ENCODE results near the gene UBXN6.

The UBXN6 gene, protein sequence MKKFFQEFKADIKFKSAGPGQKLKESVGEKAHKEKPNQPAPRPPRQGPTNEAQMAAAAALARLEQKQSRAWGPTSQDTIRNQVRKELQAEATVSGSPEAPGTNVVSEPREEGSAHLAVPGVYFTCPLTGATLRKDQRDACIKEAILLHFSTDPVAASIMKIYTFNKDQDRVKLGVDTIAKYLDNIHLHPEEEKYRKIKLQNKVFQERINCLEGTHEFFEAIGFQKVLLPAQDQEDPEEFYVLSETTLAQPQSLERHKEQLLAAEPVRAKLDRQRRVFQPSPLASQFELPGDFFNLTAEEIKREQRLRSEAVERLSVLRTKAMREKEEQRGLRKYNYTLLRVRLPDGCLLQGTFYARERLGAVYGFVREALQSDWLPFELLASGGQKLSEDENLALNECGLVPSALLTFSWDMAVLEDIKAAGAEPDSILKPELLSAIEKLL

GRCh38 chr19:4457654-4458395 lies at the start of gene UBXN6:
UBXN6 (minus strand) TSS chr19:4457794; CDS start chr19:4457697, 97 bp downstream.
- DNase-seq = peak; percentile 98

DNA sequence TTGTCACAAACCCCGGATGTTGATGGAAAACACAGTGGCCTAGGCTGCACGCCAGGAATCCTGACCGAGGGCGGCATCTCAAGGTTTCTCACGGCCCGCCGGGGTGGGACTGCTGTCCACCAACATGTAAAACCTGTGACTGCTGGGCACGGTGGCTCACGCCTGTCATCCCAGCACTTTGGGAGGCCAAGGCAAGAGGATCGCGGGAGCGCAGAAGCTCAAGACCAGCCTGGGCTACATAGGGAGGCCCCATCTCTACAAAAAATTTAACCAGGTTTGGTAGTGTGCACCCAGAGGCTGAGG lies 49.5 kb upstream of the UBXN6 start:
- DNase-seq = no peak

GRCh38 chr19:4506449-4507149 lies 49.0 kb upstream of the UBXN6 start:
- DNase-seq = no peak

DNA sequence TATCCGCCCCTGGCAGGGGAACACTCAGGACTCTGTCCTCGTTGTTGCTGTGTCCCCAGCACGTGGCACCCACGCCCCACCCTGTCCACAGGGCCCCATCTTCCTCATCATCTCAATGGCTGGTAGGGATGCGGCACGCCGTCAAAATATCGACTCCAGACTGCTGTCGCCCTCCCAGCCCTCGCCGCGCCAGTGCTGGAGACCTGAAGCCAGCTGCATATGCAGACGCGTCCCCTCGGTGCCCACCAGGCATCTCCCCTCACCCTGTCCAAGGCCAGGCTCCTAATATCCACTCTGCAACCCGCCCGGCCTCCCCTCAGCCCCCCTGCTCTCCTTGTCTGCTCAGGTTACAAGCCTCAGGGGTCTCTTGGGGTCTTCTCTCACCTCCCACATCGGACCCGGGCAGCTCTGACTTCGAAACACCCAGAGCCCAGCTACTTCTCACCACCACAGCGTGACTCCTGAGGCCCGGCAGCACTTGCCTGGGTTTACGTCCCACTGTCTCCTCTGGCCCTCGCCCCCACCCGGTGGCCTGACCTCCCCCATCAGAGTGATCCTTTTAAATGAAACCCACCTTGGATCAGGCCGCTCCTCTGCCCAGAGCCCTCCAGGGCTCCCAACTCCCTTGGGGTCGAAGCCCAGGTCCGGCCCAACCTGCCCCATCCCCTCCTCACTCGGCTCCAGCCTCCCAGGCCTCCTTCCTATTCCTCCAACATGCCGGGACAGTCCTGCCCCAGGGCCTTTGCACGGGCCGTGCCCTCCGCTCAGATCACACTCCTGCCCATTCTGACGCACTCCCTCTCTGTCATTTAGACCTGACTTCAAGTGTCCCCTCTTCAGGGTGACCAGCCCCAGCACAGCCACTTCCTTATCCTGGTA lies 48.2 kb upstream of the UBXN6 start:
- DNase-seq = no peak

DNA sequence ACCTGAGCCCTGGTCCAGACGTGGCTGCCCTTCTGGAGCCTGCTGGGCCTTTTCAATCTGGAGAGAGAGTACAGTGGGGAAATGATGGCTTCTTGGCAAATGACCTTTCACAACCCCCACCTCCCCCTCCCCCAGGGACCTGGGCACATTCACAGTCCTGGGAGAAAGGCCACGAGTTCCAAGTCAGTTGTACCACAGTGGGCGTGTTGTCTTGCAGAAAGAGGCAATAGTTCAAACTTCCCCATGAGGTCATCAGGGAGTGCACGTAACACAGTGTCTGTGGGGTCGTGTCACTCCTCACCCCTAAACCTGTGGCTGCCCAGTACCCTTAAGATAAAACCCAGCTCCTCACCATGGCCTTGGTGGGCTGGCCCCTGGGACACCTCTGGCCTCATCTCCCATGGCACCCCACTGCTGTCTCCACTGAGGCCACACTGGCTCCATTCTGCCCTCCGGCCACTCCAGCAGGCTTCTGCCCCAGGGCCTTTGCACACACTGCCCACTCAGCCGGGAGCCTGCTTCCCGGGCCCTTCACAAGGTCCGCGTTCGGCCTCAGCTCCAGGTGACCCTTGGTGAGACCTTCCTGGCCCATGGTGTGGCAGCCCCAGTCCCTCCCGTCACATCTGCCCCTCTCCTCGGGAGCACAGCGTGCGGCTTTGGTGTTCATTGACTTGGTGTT lies 47.4 kb upstream of the UBXN6 start:
- DNase-seq = no peak

DNA sequence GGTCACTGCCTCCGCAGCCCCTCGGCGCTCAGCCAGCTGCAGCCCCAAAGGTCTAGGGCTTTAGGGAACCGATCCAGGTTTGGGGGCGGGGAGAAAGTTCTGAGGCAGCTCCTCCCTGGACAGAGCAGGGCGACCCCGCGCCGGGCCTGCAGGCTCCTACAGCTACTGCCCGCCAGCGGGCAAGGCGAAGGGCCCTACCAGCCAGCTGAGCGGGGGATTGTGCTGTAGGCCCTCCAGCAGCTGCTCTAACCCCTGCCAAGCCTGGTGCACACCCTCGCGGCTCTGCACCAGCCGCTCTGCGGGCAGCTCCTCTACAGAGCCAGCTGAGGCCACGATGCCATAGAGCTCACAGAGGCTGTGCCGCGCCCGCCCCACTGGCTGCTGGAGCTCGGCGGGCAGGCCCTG lies 46.7 kb upstream of the UBXN6 start:
- no peak for DNase-seq

- DNase-seq = no peak
Observed at GRCh38 chr19:4503825-4504170, 46.2 kb upstream of the UBXN6 start.

GRCh38 chr19:4503132-4503824 lies 45.7 kb upstream of the UBXN6 start:
- DNase-seq = no peak

DNA sequence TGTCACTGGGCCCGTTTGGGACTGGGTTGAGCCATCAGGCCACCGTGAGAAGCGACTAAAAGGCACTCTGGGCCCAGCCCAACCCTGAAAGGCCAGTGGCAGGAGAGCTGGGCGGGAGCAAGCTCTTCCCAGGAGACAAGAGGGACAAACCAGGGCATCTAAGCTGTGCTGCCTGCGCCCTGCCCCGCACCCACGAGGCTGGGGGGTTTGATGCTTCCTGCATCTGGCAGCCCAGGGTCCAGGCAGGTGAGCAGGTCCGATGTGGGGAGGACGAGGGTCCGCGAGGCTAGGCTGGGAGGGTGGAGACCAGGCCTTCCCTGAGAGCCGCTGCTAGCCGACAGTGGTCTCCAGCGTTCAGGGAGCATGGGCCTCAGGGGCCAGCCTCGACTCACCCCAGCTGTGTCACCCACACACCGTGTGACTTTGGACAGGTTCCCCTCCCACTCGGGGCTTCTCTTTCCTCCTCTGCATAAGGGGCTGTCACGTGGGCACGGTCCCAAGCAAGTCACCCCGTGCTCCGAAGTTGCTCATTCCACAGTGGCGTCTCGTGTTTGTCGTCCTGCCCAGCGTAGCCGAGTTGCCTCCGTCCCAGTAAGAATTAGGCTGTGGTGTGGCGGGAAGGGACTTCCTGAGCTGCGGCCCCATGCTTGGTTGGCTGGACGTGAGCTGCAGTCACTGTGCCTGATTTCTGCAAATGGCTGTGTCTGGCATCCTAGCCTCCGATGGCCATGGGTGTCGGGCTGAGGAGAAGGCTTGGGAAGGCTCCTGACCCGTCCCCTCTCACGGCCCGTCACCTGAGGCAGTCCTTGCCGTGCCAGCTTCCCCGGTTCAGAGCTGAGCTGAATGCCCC lies 44.9 kb upstream of the UBXN6 start:
- DNase-seq = no peak

- DNase-seq = no peak
Observed at GRCh38 chr19:4501691-4502090, 44.1 kb upstream of the UBXN6 start.

DNA sequence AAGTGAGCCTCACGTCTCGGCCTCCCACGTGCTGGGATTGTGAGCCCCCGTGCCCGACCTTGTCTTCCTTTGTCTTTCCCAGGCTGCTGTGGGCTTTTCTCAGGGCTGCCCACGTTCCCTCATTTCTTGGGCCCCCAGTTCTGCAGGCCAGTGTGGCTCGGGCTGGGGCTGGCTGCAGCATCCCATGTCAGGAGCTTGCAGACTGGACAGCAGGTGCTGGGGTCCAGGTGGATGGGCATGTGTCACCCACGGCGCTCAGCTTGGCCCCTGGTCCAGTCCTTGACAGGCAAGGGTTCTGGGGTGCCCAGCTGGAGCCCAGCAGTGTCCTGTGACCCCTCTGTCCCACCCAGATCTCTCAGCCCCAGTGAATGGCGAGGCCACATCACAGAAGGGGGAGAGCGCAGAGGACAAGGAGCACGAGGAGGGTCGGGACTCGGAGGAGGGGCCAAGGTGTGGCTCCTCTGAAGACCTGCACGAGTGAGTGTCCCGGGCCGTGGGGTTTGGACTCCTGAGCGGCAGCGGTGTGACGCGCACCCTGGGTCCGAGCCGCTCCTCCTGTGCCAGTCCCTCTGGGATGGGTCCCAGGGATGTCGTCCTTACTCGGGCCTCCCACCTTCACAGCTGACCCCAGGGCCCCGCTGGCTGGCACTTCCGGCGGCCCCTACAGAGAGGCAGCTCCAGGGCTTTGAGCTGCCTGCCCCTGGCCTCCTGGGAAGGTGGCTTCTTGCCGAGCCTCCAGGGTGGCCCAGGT lies 43.4 kb upstream of the UBXN6 start:
- DNase-seq = no peak

DNA sequence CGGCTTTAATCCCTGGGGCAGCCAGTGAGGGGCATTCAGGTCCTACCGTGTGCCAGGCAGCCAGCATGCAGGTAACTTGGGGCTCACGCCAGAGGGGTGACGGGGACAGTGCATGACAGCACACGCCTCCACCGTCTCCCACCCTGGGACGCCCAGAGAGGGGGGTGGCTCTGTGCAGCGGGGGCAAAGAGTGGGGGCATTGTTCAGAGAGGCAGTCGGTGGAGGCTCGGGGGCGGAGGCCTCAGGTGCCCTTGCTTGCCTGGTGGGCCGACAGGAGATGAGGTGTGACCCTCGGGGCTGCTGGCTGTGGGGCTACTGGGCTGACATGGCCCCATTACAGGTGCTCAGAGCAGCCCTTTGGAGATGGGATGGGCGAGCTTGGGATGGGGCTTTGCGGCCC lies 42.3 kb upstream of the UBXN6 start:
- no peak for DNase-seq

- no peak for DNase-seq
Observed at GRCh38 chr19:4499318-4499717, 41.7 kb upstream of the UBXN6 start.

DNA sequence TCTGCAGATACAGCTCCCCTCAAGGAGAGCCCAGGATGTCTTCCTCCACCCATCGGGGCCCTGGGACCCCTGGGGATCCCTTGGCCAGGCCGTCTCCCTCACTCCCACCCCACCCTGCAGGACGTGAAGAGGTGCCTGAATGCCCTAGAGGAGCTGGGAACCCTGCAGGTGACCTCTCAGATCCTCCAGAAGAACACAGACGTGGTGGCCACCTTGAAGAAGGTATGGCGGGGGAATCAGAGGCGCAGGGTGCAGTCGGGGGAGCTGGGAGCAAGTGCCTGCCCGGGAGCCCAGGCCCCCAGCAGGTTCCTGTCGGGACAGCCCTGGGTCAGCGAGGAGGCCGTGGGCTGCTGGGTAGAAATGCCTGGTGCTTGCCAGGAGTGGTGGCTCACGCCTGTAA lies 41.1 kb upstream of the UBXN6 start:
- DNase-seq = no peak

DNA sequence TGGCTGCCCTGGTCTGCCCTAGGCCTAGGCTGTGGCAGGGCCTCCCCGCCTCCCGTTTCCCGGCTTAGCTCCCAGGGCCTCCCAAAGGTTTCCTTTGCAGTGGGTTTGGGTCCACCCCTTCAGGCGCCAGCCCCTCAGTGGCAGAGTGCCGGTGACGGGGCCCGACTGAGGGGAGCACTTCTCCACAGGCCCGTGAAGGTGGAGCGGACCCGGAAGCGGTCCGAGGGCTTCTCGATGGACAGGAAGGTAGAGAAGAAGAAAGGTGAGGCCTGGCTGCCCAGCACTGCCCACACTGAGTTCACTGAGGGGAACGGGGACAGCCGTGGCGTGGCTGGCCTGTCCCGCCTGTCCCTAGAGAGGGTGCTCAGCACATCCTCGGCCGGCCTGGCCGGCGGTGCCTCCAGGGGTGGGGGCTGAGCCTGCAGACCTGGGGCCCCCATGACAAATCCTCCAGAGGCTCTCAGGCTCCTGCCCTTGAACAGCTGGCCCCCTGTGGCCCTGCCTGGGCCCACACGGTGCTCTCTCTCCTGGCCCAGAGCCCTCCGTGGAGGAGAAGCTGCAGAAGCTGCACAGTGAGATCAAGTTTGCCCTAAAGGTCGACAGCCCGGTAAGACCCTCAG lies 40.3 kb upstream of the UBXN6 start:
- no peak for DNase-seq

DNA sequence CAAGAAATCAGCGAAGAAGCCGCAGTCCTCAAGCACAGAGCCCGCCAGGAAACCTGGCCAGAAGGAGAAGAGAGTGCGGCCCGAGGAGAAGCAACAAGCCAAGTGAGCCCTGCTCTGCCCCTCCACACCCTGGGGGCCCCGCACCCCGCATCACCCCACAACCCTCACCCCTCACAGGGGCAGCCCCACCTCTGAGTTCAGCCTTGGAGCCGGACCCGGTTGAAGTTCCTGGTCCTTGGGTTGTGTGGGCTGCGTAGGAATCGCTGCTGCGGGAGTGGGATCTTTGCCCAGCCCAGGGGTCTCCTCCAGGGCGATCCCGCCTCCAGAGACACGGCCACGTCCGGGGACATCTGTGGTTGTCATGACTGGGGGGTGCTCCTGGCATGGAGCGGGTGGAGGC lies 38.7 kb upstream of the UBXN6 start:
- DNase-seq = no peak

DNA sequence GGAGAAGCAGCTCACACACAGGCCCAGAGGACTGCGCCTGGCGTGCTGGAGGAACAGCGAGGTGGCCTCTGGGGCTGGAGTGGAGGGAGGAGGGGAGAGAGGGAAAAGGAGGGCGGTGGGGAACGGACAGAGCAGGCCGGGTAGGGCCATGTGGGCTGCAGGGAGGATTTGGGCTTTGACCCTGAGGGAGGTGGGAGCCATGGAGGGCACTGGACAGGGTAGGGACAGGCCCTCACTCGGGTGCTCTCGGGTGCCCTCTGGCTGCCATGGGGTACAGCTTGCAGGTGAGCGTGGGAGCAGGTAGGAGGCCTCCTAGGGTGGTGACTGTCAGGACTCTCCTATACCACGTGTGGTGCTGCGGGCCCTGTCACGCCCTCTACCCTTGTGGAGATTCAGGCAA lies 37.9 kb upstream of the UBXN6 start:
- no peak for DNase-seq

GRCh38 chr19:4494691-4495064 lies 37.1 kb upstream of the UBXN6 start:
- DNase-seq = no peak

GRCh38 chr19:4493929-4494690 lies 36.5 kb upstream of the UBXN6 start:
- DNase-seq = no peak
